Retinal pigment epithelial cell (primary cell): ENCODE results near the gene CD63.

ENCODE experiments used
- DNase-seq: peaks from one replicate; pipeline ENCODE4 v3.0.0-alpha.2; 2010; ENCODE audit warnings: low read depth
- H3K4me3 ChIP-seq: 2 replicates; pipeline ENCODE4 v1.5.1; 2011; ENCODE audit warnings: mild to moderate bottlenecking, low read length, control low read depth, moderate library complexity
- TF ChIP-seq, protein P1 (sequence below): conservative IDR thresholded peaks from 2 replicates; pipeline ENCODE4 v1.5.1; 2011; ENCODE audit warnings: low read depth, low read length, control low read depth, inconsistent platforms

Gene CD63

DNA sequence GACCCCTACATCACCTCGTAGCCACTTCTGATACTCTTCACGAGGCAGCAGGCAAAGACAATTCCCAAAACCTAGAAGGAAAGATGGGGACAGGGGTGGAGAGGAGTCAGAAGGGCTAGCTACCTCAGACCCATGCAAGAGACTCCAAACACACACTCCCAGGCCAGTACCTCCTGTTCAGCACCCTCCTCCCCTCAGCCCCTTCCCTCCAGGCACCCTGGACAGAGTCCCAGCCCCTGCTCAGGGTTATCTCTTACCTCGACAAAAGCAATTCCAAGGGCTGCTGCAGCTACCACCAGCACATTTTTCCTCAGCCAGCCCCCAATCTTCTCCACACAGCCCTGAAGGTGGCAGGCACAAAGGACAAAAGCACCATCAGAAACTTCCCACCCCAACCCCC, 3.3 kb downstream of the CD63 start:
- DNase-seq: no peak
- H3K4me3 ChIP-seq: peak overlapping the region; percentile 92
- TF ChIP-seq, protein P1, sequence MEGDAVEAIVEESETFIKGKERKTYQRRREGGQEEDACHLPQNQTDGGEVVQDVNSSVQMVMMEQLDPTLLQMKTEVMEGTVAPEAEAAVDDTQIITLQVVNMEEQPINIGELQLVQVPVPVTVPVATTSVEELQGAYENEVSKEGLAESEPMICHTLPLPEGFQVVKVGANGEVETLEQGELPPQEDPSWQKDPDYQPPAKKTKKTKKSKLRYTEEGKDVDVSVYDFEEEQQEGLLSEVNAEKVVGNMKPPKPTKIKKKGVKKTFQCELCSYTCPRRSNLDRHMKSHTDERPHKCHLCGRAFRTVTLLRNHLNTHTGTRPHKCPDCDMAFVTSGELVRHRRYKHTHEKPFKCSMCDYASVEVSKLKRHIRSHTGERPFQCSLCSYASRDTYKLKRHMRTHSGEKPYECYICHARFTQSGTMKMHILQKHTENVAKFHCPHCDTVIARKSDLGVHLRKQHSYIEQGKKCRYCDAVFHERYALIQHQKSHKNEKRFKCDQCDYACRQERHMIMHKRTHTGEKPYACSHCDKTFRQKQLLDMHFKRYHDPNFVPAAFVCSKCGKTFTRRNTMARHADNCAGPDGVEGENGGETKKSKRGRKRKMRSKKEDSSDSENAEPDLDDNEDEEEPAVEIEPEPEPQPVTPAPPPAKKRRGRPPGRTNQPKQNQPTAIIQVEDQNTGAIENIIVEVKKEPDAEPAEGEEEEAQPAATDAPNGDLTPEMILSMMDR: no peak

DNA sequence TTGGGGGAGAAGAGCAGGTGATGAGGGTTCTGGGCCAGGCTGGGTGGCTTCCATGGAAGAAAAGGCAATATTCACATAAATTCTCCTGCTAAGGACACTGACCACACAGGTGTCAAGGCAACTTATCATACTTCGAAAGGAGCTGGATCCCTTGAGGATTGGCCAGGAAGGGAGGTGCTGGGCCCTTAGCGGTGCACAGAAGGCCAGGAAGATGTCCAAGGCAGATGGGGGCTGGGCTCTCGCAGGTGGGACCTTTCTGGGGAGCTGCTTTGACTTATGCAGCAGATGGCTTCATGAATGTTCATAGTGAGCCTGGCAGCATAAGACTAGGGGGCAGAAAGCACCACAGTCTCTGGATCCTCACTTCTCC, 3.9 kb downstream of the CD63 start:
- TF ChIP-seq, protein P1: no peak
- peak overlapping the region; percentile 3 for H3K4me3 ChIP-seq
- DNase-seq: no peak

DNA sequence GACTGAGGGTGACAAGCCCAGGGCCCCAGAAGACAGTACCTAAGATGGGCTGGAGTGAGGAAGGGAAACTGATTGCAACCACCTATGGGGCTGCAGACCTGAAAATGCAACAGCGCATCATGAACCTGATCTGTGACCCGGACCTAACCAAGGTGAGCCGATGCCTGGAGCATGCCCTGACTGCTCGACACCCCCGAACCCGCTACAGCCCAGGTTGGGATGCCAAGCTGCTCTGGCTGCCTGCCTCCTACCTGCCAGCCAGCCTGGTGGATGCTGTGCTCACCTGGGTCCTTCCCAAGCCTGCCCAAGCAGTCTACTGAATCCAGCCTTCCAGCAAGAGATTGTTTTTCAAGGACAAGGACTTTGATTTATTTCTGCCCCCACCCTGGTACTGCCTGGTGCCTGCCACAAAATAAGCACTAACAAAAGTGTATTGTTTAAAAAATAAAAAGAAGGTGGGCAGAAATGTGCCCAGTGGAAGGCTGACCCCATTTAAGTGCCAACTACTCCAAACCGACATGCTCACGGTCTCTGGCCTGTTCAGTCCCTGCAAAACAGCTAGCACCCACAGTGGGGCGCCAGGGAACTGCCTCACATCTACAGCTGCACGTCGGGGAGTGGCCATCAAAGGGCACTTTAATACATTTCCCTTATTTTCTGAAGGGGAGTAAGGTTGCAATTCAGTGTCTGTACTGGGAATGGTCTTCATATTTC, 4.4 kb downstream of the CD63 start:
- H3K4me3 ChIP-seq: no peak overlapping the region
- DNase-seq: no peak
- TF ChIP-seq, protein P1: peak; percentile 83

DNA sequence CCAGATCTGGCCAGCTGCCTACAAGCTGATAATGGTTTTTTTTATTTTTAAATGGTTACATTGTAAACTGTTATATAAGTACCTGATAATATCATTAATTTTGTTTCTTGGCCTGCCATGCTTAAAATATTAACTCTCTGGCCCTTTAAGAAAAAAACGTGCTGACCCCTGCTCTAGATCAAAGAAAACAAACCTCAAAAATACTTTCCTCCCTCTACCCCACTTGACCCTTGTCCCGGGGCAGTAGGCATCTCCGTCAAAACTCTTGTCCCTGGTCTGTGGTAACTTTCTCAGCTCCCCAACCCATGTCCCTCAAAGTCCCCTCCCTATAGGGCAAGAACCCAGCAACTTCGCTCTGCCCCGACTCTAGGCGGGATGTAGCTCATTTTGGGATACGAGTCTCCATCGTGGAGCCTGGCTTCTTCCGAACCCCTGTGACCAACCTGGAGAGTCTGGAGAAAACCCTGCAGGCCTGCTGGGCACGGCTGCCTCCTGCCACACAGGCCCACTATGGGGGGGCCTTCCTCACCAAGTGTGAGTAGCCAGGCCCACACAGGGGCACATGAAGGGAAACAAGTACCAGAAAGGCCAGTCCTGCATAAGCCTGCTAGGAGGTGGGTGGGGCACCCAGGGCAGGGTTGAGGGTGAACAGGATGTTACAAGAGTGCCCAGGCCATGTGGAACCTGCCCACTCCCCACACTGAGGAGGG, 5.1 kb downstream of the CD63 start:
- DNase-seq: no peak
- TF ChIP-seq, protein P1: no peak
- no peak overlapping the region for H3K4me3 ChIP-seq

DNA sequence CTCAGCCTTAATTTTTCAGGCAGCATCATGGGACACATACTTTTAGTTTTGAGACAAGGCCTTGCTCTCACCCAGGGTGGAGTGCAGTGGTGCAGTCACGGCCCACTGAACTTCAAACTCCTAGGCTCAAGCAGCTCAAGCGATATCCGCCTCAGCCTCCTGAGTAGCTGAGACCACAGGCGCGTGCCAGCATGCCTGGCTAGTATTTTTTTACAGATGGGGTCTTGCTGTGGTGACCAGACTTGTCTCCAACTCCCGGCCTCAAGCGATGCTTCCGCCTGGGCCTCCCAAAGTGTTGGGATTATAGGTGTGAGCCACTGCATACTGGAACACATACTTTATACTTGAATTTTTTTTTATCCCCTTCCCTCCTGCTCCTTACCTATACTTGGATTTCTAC, 5.9 kb downstream of the CD63 start:
- H3K4me3 ChIP-seq: no peak overlapping the region
- TF ChIP-seq, protein P1: no peak
- DNase-seq: no peak

DNA sequence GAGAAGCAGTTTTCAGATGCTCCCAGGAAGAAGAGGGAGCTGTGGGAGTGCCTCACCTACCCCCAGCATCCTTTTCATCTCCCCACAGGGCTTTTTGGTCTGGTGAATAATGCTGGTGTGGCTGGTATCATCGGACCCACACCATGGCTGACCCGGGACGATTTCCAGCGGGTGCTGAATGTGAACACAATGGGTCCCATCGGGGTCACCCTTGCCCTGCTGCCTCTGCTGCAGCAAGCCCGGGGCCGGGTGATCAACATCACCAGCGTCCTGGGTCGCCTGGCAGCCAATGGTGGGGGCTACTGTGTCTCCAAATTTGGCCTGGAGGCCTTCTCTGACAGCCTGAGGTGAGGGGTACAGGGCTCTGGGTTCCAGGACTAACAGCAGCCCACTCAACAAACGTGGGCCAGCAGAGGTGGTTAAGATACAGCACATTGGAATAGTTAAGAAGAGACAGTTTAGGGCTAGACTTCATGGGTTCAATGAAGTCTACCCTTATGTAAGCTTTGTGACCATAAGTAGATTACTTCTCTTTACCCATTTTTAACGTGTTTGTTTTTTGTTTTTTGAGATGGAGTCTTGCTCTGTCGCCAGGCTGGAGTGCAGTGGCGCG, 7.1 kb downstream of the CD63 start:
- no peak for DNase-seq
- H3K4me3 ChIP-seq: peak overlapping the region; percentile 33
- TF ChIP-seq, protein P1: no peak
